Prostate gland (tissue), 2 donors: ENCODE measurements around the gene CMKLR1. TPM values are rescaled to one million over a fixed set of nuclear protein-coding genes. Genes with fewer than 3 reads are reported as not detected.

Source experiments
- DNase-seq: peaks from one replicate; pipeline ENCODE4 v3.0.0-alpha.2; 2019; ENCODE audit warnings: low spot score
- H3K27ac ChIP-seq, 2 donors: fragments of 200-600 bp; sonication (generic); 2 replicates each; pipeline ENCODE4 v1.5.1; 2017 to 2019
- H3K27me3 ChIP-seq: fragments of 200-600 bp; sonication (generic); replicated peaks from 2 replicates; pipeline ENCODE4 v1.5.1; 2019; ENCODE audit not compliant: insufficient read depth
- H3K36me3 ChIP-seq, 2 donors: fragments of 200-600 bp; sonication (generic); 1 replicate in 1 of 2; 2 replicates in 1 of 2; pipeline versions ENCODE4 v1.5.1 to v1.8.1; 2017 to 2019
- H3K4me1 ChIP-seq: fragments of 200-600 bp; sonication (generic); replicated peaks from 2 replicates; pipeline ENCODE4 v1.5.1; 2019
- H3K4me3 ChIP-seq, 2 donors: fragments of 200-600 bp; sonication (generic); 2 replicates each; pipeline ENCODE4 v1.5.1; 2017 to 2019
- H3K9me3 ChIP-seq: fragments of 200-600 bp; sonication (generic); 2 replicates; pipeline ENCODE4 v1.5.1; 2017
- POLR2A ChIP-seq: fragments of 450-650 bp; IDR thresholded peaks from one replicate; pipeline ENCODE4 v1.6.1; 2016; ENCODE audit warnings: antibody characterized with exemption, mild to moderate bottlenecking
- POLR2AphosphoS5 ChIP-seq: sonication (generic); formaldehyde crosslinking; IDR thresholded peaks from one replicate; pipeline ENCODE4 v1.6.1; 2017; ENCODE audit warnings: antibody characterized with exemption
- WGBS: methylation state at CpG from one replicate; pipeline ENCODE4 v1.1.5; 2018; 5-methylcytosine and 5-hydroxymethylcytosine counted together
- intact Hi-C: fragments of 100-400 bp; cut with DNase I; formaldehyde crosslinking; loops from one replicate; pipeline ENCODE4 v1.14.2; 2022
- total RNA-seq, 2 donors: library from RNA; depleted of rRNA; stranded (reverse); fragments of >200 nt; gene quantifications; one replicate each; pipeline ENCODE4 v1.1.0, GENCODE V29; 2016
- TF ChIP-seq, protein P1 (sequence below), 4 experiments: fragments of 200-600 bp in 2 of 4; fragments of 450-650 bp in 2 of 4; sonication (generic) in 2 of 4; IDR thresholded peaks; 1 replicate in 3 of 4; 2 replicates in 1 of 4; pipeline ENCODE4 v1.5.1; 2016 to 2019; ENCODE audit warnings: antibody characterized with exemption in 4 of 4, mild to moderate bottlenecking in 2 of 4, moderate library complexity in 2 of 4

The CMKLR1 gene
- total RNA-seq, 2 donors from 2014 or later: 3.3 to 9.1 TPM

DNA sequence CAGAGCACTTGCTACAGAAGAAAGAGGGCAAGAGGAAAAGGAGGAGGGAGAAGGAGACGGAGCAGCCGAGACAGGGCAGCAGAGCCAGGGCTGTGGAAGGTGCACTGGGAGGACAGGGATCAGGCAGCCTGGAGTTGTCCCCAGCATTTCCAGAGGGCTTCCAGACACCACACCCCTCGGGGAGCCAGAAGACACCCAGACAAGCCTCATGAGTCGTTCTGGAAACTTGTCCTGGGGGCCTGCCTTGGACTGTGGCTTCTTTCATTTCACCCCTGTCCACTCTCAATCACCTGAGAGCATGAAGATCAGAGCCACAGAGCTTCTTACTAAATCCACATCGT lies 14.1 kb downstream of the CMKLR1 start:
- Histone ChIP-seq H3K4me3 (no peak overlapping the region), H3K27ac (no peak overlapping the region), H3K27me3 (no peaks in the 10 kb centered on the region), H3K36me3 (no peaks in the 10 kb centered on the region), H3K4me1 (no peaks in the 10 kb centered on the region), H3K9me3 (no peaks in the 10 kb centered on the region)
- WGBS: 61% methylated on average over 5 of the region's 5 CpGs
- intact Hi-C loops: no loop called here
- DNase-seq: no peak
- no peak for TF ChIP-seq POLR2A
- TF ChIP-seq, protein P1, sequence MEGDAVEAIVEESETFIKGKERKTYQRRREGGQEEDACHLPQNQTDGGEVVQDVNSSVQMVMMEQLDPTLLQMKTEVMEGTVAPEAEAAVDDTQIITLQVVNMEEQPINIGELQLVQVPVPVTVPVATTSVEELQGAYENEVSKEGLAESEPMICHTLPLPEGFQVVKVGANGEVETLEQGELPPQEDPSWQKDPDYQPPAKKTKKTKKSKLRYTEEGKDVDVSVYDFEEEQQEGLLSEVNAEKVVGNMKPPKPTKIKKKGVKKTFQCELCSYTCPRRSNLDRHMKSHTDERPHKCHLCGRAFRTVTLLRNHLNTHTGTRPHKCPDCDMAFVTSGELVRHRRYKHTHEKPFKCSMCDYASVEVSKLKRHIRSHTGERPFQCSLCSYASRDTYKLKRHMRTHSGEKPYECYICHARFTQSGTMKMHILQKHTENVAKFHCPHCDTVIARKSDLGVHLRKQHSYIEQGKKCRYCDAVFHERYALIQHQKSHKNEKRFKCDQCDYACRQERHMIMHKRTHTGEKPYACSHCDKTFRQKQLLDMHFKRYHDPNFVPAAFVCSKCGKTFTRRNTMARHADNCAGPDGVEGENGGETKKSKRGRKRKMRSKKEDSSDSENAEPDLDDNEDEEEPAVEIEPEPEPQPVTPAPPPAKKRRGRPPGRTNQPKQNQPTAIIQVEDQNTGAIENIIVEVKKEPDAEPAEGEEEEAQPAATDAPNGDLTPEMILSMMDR (IDR thresholded peaks at IDR 0.05): no peak
- no peak for TF ChIP-seq POLR2AphosphoS5

- no peaks in the 10 kb centered on the region for H3K27me3 ChIP-seq
- intact Hi-C loops: no loop called here
- no peak for DNase-seq
- no peaks in the 10 kb centered on the region for H3K9me3 ChIP-seq
- no peak overlapping the region for H3K27ac ChIP-seq
- TF ChIP-seq, protein P1 (IDR thresholded peaks at IDR 0.05): no peak
- TF ChIP-seq POLR2AphosphoS5 (no peak), POLR2A (no peak)
- no peaks in the 10 kb centered on the region for H3K4me1 ChIP-seq
- H3K4me3 ChIP-seq: no peak overlapping the region
- H3K36me3 ChIP-seq: no peaks in the 10 kb centered on the region
- WGBS: 82% methylated on average over 8 of the region's 8 CpGs
Observed at GRCh38 chr12:108324351-108325017, 14.6 kb downstream of the CMKLR1 start.

GRCh38 chr12:108323581-108323980 lies 15.5 kb downstream of the CMKLR1 start:
- WGBS: 100% methylated on average over 1 of the region's 1 CpG
- intact Hi-C loops: no loop called here
- H3K36me3 ChIP-seq: no peaks in the 10 kb centered on the region
- no peak overlapping the region for H3K27ac ChIP-seq
- H3K4me3 ChIP-seq: no peak overlapping the region
- DNase-seq: no peak
- no peaks in the 10 kb centered on the region for H3K4me1 ChIP-seq
- no peaks in the 10 kb centered on the region for H3K27me3 ChIP-seq
- no peaks in the 10 kb centered on the region for H3K9me3 ChIP-seq
- no peak for TF ChIP-seq POLR2A
- TF ChIP-seq, protein P1 (IDR thresholded peaks at IDR 0.05): no peak
- no peak for TF ChIP-seq POLR2AphosphoS5

DNA sequence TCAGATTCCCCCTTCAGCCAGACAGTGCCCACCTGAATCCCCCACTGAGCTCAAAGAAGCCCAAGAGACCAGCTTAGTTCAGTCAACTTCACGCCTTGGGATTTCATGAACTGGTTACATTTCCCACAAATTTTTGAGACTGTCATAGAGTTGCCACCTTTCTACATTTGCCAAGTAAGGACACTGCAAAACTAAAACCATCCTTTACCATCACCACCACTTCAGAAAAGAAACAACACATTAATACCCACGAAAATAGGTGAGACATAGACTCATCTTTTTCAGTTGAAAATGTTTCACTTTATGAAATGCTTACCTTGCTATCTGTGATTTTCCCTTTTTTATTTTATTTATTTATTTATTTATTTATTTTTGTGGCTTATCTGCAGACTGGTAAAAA lies 16.1 kb downstream of the CMKLR1 start:
- 74% methylated on average over 2 of the region's 2 CpGs for WGBS
- Histone ChIP-seq H3K4me1 (no peaks in the 10 kb centered on the region), H3K9me3 (no peaks in the 10 kb centered on the region), H3K36me3 (no peaks in the 10 kb centered on the region), H3K4me3 (no peak overlapping the region), H3K27ac (no peak overlapping the region), H3K27me3 (no peaks in the 10 kb centered on the region)
- TF ChIP-seq POLR2AphosphoS5 (no peak), POLR2A (no peak)
- TF ChIP-seq, protein P1 (IDR thresholded peaks at IDR 0.05): no peak
- intact Hi-C loops: no loop called here
- no peak for DNase-seq

DNA sequence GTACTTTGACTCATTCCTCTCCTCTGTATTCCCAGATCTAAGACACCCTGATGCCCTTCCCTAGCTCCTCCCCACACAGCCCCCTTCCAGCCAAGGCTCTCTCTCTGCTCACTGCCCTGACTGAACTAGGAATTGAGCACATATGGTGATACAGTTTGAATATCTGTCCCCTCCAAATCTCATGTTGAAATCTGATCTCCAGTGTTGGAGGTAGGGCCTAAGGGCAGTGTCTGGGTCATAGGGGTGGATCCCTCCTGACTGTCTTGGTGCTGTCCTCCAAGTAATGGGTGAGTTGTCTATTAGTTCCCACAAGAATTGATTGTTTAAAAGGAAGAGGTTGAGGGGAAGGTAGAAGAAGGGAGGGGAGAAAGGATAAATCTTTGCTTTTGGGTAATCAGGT lies 17.4 kb downstream of the CMKLR1 start:
- no peaks in the 10 kb centered on the region for H3K36me3 ChIP-seq
- no peak overlapping the region for H3K27ac ChIP-seq
- no peaks in the 10 kb centered on the region for H3K4me1 ChIP-seq
- no peaks in the 10 kb centered on the region for H3K9me3 ChIP-seq
- H3K27me3 ChIP-seq: no peaks in the 10 kb centered on the region
- no peak overlapping the region for H3K4me3 ChIP-seq
- no peak for DNase-seq
- TF ChIP-seq, protein P1 (IDR thresholded peaks at IDR 0.05): no peak
- TF ChIP-seq POLR2AphosphoS5 (no peak), POLR2A (no peak)
- intact Hi-C loops: no loop called here
